IMR-90 (cell line): ENCODE measurements around the gene DOK3. TPM values are rescaled to one million over a fixed set of nuclear protein-coding genes. Genes with fewer than 3 reads are reported as not detected.
A peak's percentile ranks its signal among the peaks of the same experiment; 100 is the strongest.

Experiments used
- ATAC-seq: fragments of 200-7000 bp; cut with Tn5 transposase; 2 replicates; pipeline ENCODE4 v1.9.1; 2020; ENCODE audit warnings: low read depth, mild to moderate bottlenecking, moderate library complexity
- BruUV-seq: library from RNA; stranded (reverse); fragments of 400-500 nt; replicated peaks from 2 replicates; lab custom pipeline; 2021; lab: Mats Ljungman, UMichigan
- CTCF ChIA-PET: fragments of 300-600 bp; formaldehyde crosslinking; extraction: SDS; loops from one replicate; lab custom pipeline; 2021; ENCODE audit warnings: antibody characterized with exemption; lab: Yijun Ruan, JAX
- POLR2A ChIA-PET: fragments of 300-600 bp; sonication (Branson Sonifier 250); formaldehyde crosslinking; loops from one replicate; lab custom pipeline; 2022; ENCODE audit warnings: antibody characterized with exemption; ENCODE audit not compliant: unreplicated experiment; lab: Charles Lee
- DNase-seq: peaks from one replicate; pipeline ENCODE4 v3.0.0; 2013
- H2AFZ ChIP-seq: replicated peaks from 2 replicates; pipeline ENCODE3; 2013; ENCODE audit warnings: low read length, mild to moderate bottlenecking; ENCODE audit not compliant: poor library complexity
- H2AK5ac ChIP-seq: 2 replicates; pipeline ENCODE4 v1.6.1; 2013; ENCODE audit warnings: low read depth, low read length, inconsistent platforms
- H2AK9ac ChIP-seq: replicated peaks from 2 replicates; pipeline ENCODE3; 2013; ENCODE audit warnings: mild to moderate bottlenecking, low read depth, low read length, moderate library complexity; ENCODE audit not compliant: poor library complexity
- H2BK120ac ChIP-seq: 2 replicates; pipeline ENCODE4 v1.6.1; 2013; ENCODE audit warnings: low read depth, low read length, inconsistent platforms
- H2BK15ac ChIP-seq: 3 replicates; pipeline ENCODE4 v1.6.1; 2013; ENCODE audit warnings: low read depth, low read length, inconsistent platforms
- H2BK20ac ChIP-seq: 2 replicates; pipeline ENCODE4 v1.6.1; 2013; ENCODE audit warnings: low read depth, mild to moderate bottlenecking, inconsistent platforms, low read length, moderate library complexity
- H2BK5ac ChIP-seq: 2 replicates; pipeline ENCODE4 v1.6.1; 2013; ENCODE audit warnings: mild to moderate bottlenecking, low read depth, low read length, inconsistent platforms; ENCODE audit not compliant: poor library complexity, severe bottlenecking
- H3K14ac ChIP-seq: replicated peaks from 2 replicates; pipeline ENCODE4 v1.6.1; 2013; ENCODE audit warnings: low read depth, low read length, inconsistent platforms
- H3K18ac ChIP-seq: 2 replicates; pipeline ENCODE4 v1.6.1; 2013; ENCODE audit warnings: low read depth, low read length, control low read depth
- H3K23ac ChIP-seq: 2 replicates; pipeline ENCODE4 v1.6.1; 2013; ENCODE audit warnings: low read depth, low read length, inconsistent platforms
- H3K27ac ChIP-seq: 2 replicates; pipeline ENCODE4 v1.5.1; 2013; ENCODE audit warnings: mild to moderate bottlenecking, control low read depth, low read length; ENCODE audit not compliant: insufficient read depth
- H3K27me3 ChIP-seq: 2 replicates; pipeline ENCODE4 v1.6.1; 2013; ENCODE audit warnings: low read length; ENCODE audit not compliant: control insufficient read depth, insufficient read depth
- H3K36me3 ChIP-seq: 2 replicates; pipeline ENCODE4 v1.6.1; 2013; ENCODE audit warnings: low read length, mixed read lengths; ENCODE audit not compliant: control insufficient read depth, insufficient read depth
- H3K4ac ChIP-seq: 2 replicates; pipeline ENCODE4 v1.6.1; 2013; ENCODE audit warnings: low read depth, low read length, inconsistent platforms
- H3K4me1 ChIP-seq: 2 replicates; pipeline ENCODE4 v1.6.1; 2013; ENCODE audit warnings: low read length, mixed read lengths; ENCODE audit not compliant: control insufficient read depth, insufficient read depth
- H3K4me2 ChIP-seq: 2 replicates; pipeline ENCODE4 v1.6.1; 2013; ENCODE audit warnings: low read depth, mild to moderate bottlenecking, control low read depth, low read length, moderate library complexity
- H3K4me3 ChIP-seq: 2 replicates; pipeline ENCODE4 v1.5.1; 2013; ENCODE audit warnings: low read depth, mild to moderate bottlenecking, control low read depth, low read length, moderate library complexity; ENCODE audit not compliant: insufficient read depth
- H3K56ac ChIP-seq: 2 replicates; pipeline ENCODE4 v1.6.1; 2013; ENCODE audit warnings: low read length, inconsistent platforms; ENCODE audit not compliant: insufficient read depth; ENCODE audit errors: extremely low read depth
- H3K79me1 ChIP-seq, 2 experiments: 2 replicates each; pipeline ENCODE4 v1.6.1; 2013; ENCODE audit warnings: low read length in 2 of 2, inconsistent platforms in 1 of 2, low read depth in 1 of 2
- H3K9ac ChIP-seq: 2 replicates; pipeline ENCODE4 v1.6.1; 2013; ENCODE audit warnings: low read depth, low read length, control low read depth
- H3K9me1 ChIP-seq: 2 replicates; pipeline ENCODE4 v1.6.1; 2013; ENCODE audit warnings: low read length, inconsistent platforms; ENCODE audit not compliant: insufficient read depth
- H3K9me3 ChIP-seq: 2 replicates; pipeline ENCODE4 v1.6.1; 2013; ENCODE audit warnings: low read length; ENCODE audit not compliant: control insufficient read depth, insufficient read depth
- H4K20me1 ChIP-seq: 2 replicates; pipeline ENCODE4 v1.6.1; 2013; ENCODE audit warnings: low read length, inconsistent platforms; ENCODE audit not compliant: insufficient read depth
- H4K5ac ChIP-seq: 2 replicates; pipeline ENCODE4 v1.6.1; 2013; ENCODE audit warnings: mild to moderate bottlenecking, low read depth, low read length, control low read depth
- H4K8ac ChIP-seq, 2 experiments: 2 replicates each; pipeline ENCODE4 v1.6.1; 2013; ENCODE audit warnings: low read depth in 2 of 2, low read length in 2 of 2, control low read depth in 1 of 2, inconsistent platforms in 1 of 2
- H4K91ac ChIP-seq: 2 replicates; pipeline ENCODE4 v1.6.1; 2013; ENCODE audit warnings: low read depth, low read length, inconsistent platforms; ENCODE audit not compliant: insufficient read depth
- BHLHE40 ChIP-seq: fragments of 150-350 bp; IDR thresholded peaks from 2 replicates; pipeline ENCODE4 v1.6.1; 2016; ENCODE audit warnings: mild to moderate bottlenecking, low read depth, low read length
- CEBPB ChIP-seq: IDR thresholded peaks from 2 replicates; pipeline ENCODE4 v1.6.1; 2012; ENCODE audit warnings: low read depth, low read length, improper control_type of control experiment
- CHD1 ChIP-seq: IDR thresholded peaks from 2 replicates; pipeline ENCODE4 v1.6.1; 2012; ENCODE audit warnings: low read depth, low read length, improper control_type of control experiment
- CTCF ChIP-seq: conservative IDR thresholded peaks from 2 replicates; pipeline ENCODE4 v1.5.1; 2012; ENCODE audit warnings: mild to moderate bottlenecking, low read depth, low read length, improper control_type of control experiment
- ELK1 ChIP-seq: fragments of 150-350 bp; IDR thresholded peaks from 2 replicates; pipeline ENCODE4 v1.6.1; 2016; ENCODE audit warnings: low read depth, mild to moderate bottlenecking, low read length, moderate library complexity, borderline replicate concordance
- FOS ChIP-seq: fragments of 150-350 bp; IDR thresholded peaks from 2 replicates; pipeline ENCODE4 v1.6.1; 2016; ENCODE audit warnings: low read depth, low read length
- MAFK ChIP-seq: IDR thresholded peaks from 2 replicates; pipeline ENCODE4 v1.6.1; 2012; ENCODE audit warnings: low read depth, low read length, improper control_type of control experiment
- MAZ ChIP-seq: IDR thresholded peaks from 2 replicates; pipeline ENCODE4 v1.6.1; 2012; ENCODE audit warnings: low read depth, mild to moderate bottlenecking, low read length, improper control_type of control experiment, moderate library complexity, borderline replicate concordance
- MXI1 ChIP-seq: IDR thresholded peaks from 2 replicates; pipeline ENCODE4 v1.6.1; 2012; ENCODE audit warnings: low read depth, mild to moderate bottlenecking, low read length, moderate library complexity, borderline replicate concordance
- NFE2L2 ChIP-seq: fragments of 150-350 bp; IDR thresholded peaks from 2 replicates; pipeline ENCODE4 v1.6.1; 2016; ENCODE audit warnings: low read depth, mild to moderate bottlenecking, low read length
- POLR2A ChIP-seq: IDR thresholded peaks from 2 replicates; pipeline ENCODE4 v1.6.1; 2012; ENCODE audit warnings: mild to moderate bottlenecking, low read depth, low read length
- RAD21 ChIP-seq: IDR thresholded peaks from 2 replicates; pipeline ENCODE4 v1.6.1; 2012; ENCODE audit warnings: low read length, improper control_type of control experiment
- RCOR1 ChIP-seq: IDR thresholded peaks from 2 replicates; pipeline ENCODE4 v1.6.1; 2012; ENCODE audit warnings: mild to moderate bottlenecking, low read length, improper control_type of control experiment; ENCODE audit not compliant: insufficient replicate concordance
- RFX5 ChIP-seq: IDR thresholded peaks from 2 replicates; pipeline ENCODE4 v1.8.0; 2012; ENCODE audit warnings: low read depth, mild to moderate bottlenecking, low read length, moderate library complexity
- SMC3 ChIP-seq: fragments of 150-350 bp; IDR thresholded peaks from 2 replicates; pipeline ENCODE4 v1.6.1; 2016; ENCODE audit warnings: low read depth, mild to moderate bottlenecking, antibody characterized with exemption, low read length, moderate library complexity
- USF2 ChIP-seq: fragments of 150-350 bp; IDR thresholded peaks from 2 replicates; pipeline ENCODE4 v1.6.1; 2017; ENCODE audit warnings: mild to moderate bottlenecking, antibody characterized with exemption, low read length, low read depth
- WGBS, 2 experiments: methylation state at CpG; one replicate each; pipeline versions ENCODE4 v1.1.5 to v1.1.7; 2013; ENCODE audit warnings: missing lambda C conversion rate in 2 of 2; ENCODE audit not compliant: insufficient read length in 1 of 2; ENCODE audit errors: extremely low coverage in 2 of 2; 5-methylcytosine and 5-hydroxymethylcytosine counted together
- dilution Hi-C: fragments of 300-500 bp; cut with HindIII; formaldehyde crosslinking; loops from one replicate; pipeline ENCODE4 v1.14.3; 2018; ENCODE audit warnings: low sequenced_read_pairs; ENCODE audit not compliant: unreplicated experiment
- in situ Hi-C: fragments of 300-500 bp; cut with MboI; formaldehyde crosslinking; loops from 3 replicates; pipeline ENCODE4 v1.14.3; 2019; ENCODE audit warnings: low sequenced_read_pairs, inconsistent platforms, mixed read lengths
- intact Hi-C: fragments of 100-400 bp; cut with micrococcal nuclease; formaldehyde crosslinking; loops from 2 replicates; pipeline ENCODE4 v1.10.0; 2022
- polyA plus RNA-seq, 3 experiments: library from polyadenylated mRNA; depleted of rRNA; stranded (reverse); fragments of >200 nt; gene quantifications; 2 replicates each; pipeline ENCODE4 v1.2.3, GENCODE V29; 2012; ENCODE audit warnings: low replicate concordance in 1 of 3
- total RNA-seq: library from RNA; depleted of rRNA; stranded (reverse); fragments of >200 nt; gene quantifications from 2 replicates; pipeline ENCODE4 v1.2.3, GENCODE V29; 2012

Gene DOK3
- total and polyA plus RNA-seq, 2 of the 4 experiments (the other 2 are of a cell fraction): 0.54 to 3.9 TPM

GRCh38 chr5:177536386-177536785 is 26.8 kb upstream of the DOK3 start:
- no TSS peak for BruUV-seq
- Histone ChIP-seq H3K23ac (0 out of 2 replicates have a peak overlapping the region, but pooled peaks have one; percentile 5), H3K4me2 (no peak overlapping the region), H3K79me1 (peaks cover 50 to 76% of the 10 kb centered on the region in 2 experiments), H4K20me1 (peaks cover 32% of the 10 kb centered on the region), H3K18ac (no peak overlapping the region), H3K27ac (peak overlapping the region; percentile 83; the same call in 1 of the 2 replicates), H3K9me1 (peaks cover 29% of the 10 kb centered on the region), H4K8ac (0 out of 4 replicates have a peak overlapping the region, but pooled peaks of 1 of the 2 experiments have one; percentile 44), H2BK20ac (no peak overlapping the region), H3K9me3 (no peaks in the 10 kb centered on the region), H3K4me3 (no peak overlapping the region), H2AK9ac (no peak overlapping the region), H3K36me3 (peaks cover 56% of the 10 kb centered on the region), H2BK15ac (no peak overlapping the region), H3K14ac (no peak overlapping the region), H2BK5ac (peak overlapping the region; percentile 90), H4K5ac (no peak overlapping the region), H3K56ac (no peak overlapping the region), H4K91ac (no peak overlapping the region), H2BK120ac (no peak overlapping the region; the same call in 1 of the 2 replicates), H3K27me3 (no peaks in the 10 kb centered on the region), H3K9ac (no peak overlapping the region), H3K4me1 (peaks cover 30% of the 10 kb centered on the region), H2AK5ac (no peak overlapping the region), H3K4ac (peak overlapping the region; percentile 62; the same call in 1 of the 2 replicates), H2AFZ (no peak overlapping the region)
- in situ Hi-C loops: no loop called here
- intact Hi-C loops: no loop called here
- dilution Hi-C loops: no loop called here
- no peak for DNase-seq
- WGBS, 2 experiments: 93% methylated on average over 8 of the region's 10 CpGs; no CpG with 5 or more reads in 1 of the 2 experiments
- ChIA-PET POLR2A (interaction anchor here (0.6 kb wide), 1 partner anchor 56 kb away, joined by 4 read pairs; no protein-coding TSS in a partner anchor), CTCF (no interaction called here)
- TF ChIP-seq BHLHE40 (no peak), ELK1 (no peak), CHD1 (no peak), RAD21 (no peak), NFE2L2 (no peak), FOS (no peak), SMC3 (no peak), MAZ (no peak), MXI1 (no peak), RCOR1 (no peak), CTCF (no peak), CEBPB (no peak), RFX5 (no peak), POLR2A (no peak), MAFK (no peak), USF2 (no peak)
- ATAC-seq: no peak
